CD4-positive, alpha-beta T cell treated with Interferon alpha-2 for 1 hour (primary cell): Measurements from ENCODE around the gene PRR15L.
"Not testable (repeated sequence)": the region's sequence is repeated elsewhere in the genome, so short reads cannot be mapped to it uniquely, and the experiment has no call there.

ENCODE experiments used
- DNase-seq, 2 donors: peaks; one replicate each; pipeline ENCODE4 v3.0.0-alpha.2; 2020 to 2022

PRR15L gene

DNA sequence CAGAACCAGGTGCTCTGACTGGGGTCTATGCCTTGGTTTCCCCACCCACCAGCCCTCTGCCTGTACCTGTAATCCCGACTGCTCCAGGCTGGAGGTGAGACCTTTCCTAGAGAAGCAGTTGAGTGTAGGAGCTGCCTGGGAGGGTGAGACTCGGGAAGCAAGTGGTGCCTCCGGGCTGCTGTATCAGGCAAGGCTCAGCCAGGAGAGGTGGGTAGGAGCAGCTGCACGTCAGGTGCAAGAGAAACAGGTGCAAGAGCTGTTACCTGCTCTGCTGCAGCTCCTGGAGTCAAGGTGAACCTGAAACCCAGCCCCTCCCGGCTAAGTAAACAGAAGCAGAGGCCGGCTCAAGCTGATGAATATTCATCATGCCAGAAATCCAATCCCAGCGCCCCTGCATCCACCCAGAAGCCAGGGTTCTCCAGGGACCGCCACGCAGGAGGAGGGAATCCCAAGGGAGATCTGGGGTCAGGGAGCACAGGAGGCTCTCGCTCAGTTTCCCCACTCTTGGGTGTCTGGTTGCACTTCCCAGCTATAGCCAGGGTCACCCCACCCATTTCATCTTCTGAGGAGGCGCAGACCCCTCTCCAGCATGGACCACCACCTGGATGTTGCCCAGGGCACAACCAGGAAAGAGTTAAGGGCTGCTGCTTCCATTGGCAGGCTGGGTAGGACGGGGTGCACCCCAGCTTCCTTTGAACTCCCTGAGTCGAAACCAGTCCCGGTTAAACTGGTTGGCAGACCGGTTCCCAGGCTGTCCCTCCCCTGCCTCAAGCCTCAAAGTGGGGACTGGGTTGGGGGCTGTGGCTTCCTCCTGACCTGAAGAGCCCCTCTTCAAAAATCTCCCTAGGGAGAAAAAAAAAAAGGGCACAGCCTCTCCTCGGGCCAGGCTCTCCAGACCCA is at the start of gene PRR15L:
PRR15L (minus strand) TSS at position 293 of the 900 bp plus-strand sequence. CDS start 4,649 bp downstream, outside the sequence.
- DNase-seq: no peak

GRCh38 chr17:48006936-48007709 is 49.4 kb upstream of the PRR15L start:
- DNase-seq: no peak

- DNase-seq: no peak
Observed at GRCh38 chr17:48004983-48005382, 47.3 kb upstream of the PRR15L start.

- no peak for DNase-seq
Observed at GRCh38 chr17:48003417-48004151, 45.9 kb upstream of the PRR15L start.

GRCh38 chr17:48002916-48003416 is 45.3 kb upstream of the PRR15L start:
- no peak for DNase-seq

DNA sequence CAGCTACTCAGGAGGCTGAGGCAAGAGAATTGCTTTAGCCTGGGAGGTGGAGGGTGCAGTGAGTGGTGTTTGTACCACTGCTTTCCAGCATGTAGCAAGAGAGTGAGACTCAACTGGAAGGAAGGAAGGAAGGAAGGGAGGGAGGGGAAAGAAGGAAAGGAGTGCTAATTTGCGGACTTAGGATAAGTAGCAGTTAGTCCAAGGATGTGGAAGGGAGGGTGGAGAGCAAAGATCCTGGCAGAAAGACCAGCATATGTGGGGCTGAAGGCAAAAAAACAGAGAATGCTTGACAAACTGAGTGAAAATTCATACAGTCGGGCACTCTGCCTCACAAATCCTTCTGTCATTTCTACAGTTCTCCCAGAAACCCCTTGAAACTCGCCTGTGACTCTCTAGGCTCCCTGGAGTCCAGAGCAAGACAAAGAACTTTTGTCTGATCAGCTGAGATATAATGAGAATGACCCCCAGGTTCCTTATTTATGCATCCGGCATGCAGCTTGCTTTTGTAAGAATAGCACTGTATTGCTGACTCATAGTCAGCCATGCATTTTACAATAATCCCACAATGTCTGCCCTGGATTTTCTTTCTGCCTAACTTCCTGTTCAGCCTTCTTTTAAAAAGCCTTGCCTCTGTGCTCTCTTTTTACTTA is 44.7 kb upstream of the PRR15L start:
- peak in 1 of 2 donors; percentile 6 for DNase-seq

GRCh38 chr17:48001657-48002056 is 44.0 kb upstream of the PRR15L start:
- not testable (repeated sequence) for DNase-seq

DNA sequence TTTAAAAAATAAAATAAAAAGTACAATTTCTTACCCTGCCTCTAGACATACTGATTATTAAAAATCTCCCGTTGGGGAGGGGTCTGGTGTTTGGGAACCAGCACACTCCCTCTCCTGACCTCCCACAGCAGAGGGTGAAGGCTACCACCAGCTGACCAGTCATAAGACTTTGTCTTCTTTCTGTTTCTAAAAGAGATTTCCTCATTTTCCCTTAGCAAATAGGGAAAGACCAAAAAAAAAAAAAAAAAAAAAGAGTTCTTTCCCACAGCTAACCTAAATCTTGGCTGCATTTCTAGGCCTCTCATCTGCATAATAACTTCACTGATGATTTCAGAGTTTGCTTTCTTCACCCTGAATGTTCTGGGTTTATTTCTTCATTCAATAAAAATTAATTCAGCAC is 43.5 kb upstream of the PRR15L start:
- DNase-seq: no peak

- no peak for DNase-seq
Observed at GRCh38 chr17:47999582-47999981, 41.9 kb upstream of the PRR15L start.

DNA sequence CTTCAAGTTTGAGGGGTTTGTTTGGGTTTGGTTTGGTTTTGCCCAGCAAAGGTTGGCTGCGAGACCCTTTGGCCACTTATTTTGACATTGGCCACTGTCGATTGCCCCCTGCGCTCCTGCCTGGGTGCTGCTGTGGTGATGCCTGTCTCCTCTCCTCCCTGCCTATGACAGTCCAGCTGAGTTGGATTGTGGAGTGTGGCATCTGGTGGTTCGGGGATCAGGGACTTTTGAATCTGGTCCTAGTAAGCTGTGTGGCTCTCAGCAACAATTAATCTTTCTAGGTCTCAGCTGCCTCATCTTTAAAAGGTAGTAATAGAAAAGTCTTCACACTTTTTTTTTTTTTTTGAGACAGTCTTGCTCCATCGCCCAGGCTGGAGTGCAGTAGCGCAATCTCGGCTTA is 40.4 kb upstream of the PRR15L start:
- DNase-seq: no peak

GRCh38 chr17:47997586-47997985 is 39.9 kb upstream of the PRR15L start:
- no peak for DNase-seq

GRCh38 chr17:47996201-47996600 is 38.5 kb upstream of the PRR15L start:
- DNase-seq: no peak

DNA sequence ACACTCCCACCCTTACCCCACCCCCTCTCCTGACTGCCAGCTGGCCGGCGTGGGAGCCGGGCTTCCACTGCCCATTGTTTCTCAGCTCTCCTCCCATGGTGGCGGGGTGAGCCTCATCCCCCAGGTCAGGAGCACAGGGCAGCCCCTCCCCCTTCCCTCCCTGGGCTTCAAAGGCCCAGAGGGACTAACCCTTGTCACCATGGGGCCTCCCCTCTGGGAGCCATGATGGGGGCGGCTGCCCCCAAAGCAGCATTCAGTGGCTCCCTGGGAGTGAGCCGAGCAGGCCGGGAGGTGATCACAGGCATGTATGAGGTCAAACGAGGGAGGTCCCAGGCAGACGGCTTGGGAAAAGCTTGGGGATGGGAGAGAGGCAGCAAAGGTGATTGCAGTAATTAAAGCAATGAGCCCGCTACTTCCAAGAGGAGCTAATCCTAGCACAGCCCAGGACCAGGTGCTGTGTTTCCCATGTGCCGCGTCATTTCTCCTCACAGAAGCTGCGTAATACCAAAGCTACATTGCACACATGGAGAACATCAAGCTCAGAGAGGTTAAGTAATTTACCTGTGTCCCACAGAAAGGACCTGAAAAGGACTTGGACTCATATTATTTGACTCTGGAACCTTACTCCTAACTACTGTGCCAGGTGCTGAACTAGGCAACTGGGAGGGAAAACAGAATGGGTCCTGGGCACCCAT is 37.7 kb upstream of the PRR15L start:
- no peak for DNase-seq

GRCh38 chr17:47994724-47995123 is 37.0 kb upstream of the PRR15L start:
- no peak for DNase-seq

DNA sequence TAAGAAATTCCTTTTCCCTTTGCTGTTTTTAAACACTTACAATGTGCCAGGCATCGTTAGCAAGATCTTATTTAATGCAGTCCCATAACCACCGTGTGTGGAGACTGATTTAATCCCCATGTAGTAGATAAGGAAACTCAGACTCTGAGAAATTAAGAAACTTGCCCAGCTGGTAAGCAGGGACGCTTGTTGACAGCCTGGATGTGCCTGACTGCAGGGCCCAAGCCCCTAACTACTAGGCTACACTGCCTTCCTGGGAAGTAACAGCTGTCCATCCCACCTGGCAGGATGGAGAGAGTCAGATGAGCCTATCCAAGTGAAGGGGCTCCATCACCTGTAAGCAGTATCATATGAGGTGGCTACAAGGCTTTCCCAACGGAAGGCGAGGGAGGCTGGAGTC is 36.3 kb upstream of the PRR15L start:
- no peak for DNase-seq

GRCh38 chr17:47993031-47993564 is 35.4 kb upstream of the PRR15L start:
- no peak for DNase-seq

DNA sequence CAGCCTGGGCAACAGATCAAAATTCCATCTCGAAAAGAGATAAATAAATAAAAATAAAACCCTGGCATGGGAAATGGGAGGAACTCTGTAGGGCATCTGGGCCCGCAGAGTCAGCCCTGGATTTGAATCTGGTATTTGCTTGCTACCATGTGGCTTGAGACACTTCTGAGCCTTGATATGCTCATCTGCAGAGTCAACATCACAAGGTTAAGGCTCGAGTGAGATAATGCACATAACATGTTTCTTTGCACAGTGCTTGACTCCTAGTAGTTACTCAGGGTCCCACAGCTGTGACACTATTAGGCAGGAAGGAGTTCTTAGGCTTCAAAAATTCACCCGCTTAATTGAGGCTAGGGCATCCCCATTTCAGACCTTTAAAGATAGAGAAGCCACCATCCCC is 34.5 kb upstream of the PRR15L start:
- DNase-seq: no peak

GRCh38 chr17:47990962-47991731 is 33.5 kb upstream of the PRR15L start:
- DNase-seq: no peak

DNA sequence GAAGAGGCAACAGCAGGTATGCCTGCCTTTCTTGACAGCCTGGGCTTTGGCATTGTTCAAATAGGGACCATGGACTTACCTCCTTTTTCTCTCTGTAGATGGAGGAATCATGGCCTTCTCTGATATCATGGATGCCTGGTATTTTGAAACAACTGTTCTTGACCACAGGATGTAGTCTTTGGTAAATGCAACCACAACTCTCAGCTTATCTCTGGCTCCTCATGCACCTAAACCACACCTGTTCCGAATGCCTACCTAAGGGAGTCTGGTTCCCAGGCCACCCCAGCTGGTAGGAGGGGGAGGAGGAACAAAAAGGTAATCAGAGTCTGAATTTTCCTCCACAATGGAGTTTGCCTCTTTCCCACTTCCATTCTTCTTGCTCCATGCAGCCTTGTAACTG is 32.0 kb upstream of the PRR15L start:
- DNase-seq: no peak

GRCh38 chr17:47989159-47989558 is 31.5 kb upstream of the PRR15L start:
- no peak for DNase-seq

DNA sequence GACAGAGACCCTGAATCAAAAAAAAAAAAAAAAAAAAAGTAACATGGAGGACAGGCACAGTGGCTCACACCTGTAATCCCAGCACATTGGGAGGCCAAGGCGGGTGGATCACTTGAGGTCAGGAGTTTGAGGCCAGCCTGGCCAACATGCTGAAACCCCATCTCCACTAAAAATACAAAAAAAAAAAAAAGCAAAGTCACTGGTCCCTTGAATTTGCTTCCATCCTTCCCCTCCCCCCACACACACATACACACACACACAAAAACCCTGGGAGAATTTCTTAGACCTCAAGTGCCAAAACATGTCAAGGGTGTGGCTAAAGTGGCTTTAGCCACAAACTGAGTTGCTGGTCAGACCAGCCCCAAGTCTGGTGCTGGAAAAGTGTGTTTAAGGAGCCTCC is 30.8 kb upstream of the PRR15L start:
- DNase-seq: not testable (repeated sequence)
